Measurements from ENCODE around the gene NCOA5. TPM values are rescaled to one million over a fixed set of nuclear protein-coding genes. Genes with fewer than 3 reads are reported as not detected.

NCOA5 gene
- total RNA-seq, 2 donors from 2014 or later = 11.9 to 13.7 TPM

GRCh38 chr20:46121184-46121930 lies 31.6 kb upstream of the NCOA5 start:
- intact Hi-C loops (cut with DNase I) = no loop called here
- 50 to 66% methylated on average over 2 of the region's 2 CpGs for whole genome bisulfite sequencing, 2 donors
- Histone ChIP-seq H3K4me1 (peaks cover 17% of the 10 kb centered on the region), H3K27ac (no peak overlapping the region), H3K27me3 (no peaks in the 10 kb centered on the region), H3K4me3 (no peak overlapping the region), H3K36me3 (replicated peaks in 1 of 2; ENCODE audit: insufficient read depth in 1 of 2, low read depth in 2 of 2) (peaks cover 0 to 7% of the 10 kb centered on the region in 2 donors), H3K9me3 (no peaks in the 10 kb centered on the region)
- TF ChIP-seq CTCF (IDR thresholded peaks at IDR 0.05) (no peak), POLR2A (IDR thresholded peaks at IDR 0.05) (no peak)
- no peak for DNase-seq
- no peak for ATAC-seq

GRCh38 chr20:46120136-46120535 lies 30.4 kb upstream of the NCOA5 start:
- no peak for ATAC-seq
- Histone ChIP-seq H3K36me3 (replicated peaks in 1 of 2; ENCODE audit: insufficient read depth in 1 of 2, low read depth in 2 of 2) (peaks cover 0 to 7% of the 10 kb centered on the region in 2 donors), H3K27ac (no peak overlapping the region), H3K9me3 (no peaks in the 10 kb centered on the region), H3K4me3 (no peak overlapping the region), H3K4me1 (peaks cover 17% of the 10 kb centered on the region), H3K27me3 (no peaks in the 10 kb centered on the region)
- intact Hi-C loops (cut with DNase I) = no loop called here
- WGBS, 2 donors = 95 to 96% methylated on average over 2 of the region's 2 CpGs
- no peak for DNase-seq
- TF ChIP-seq POLR2A (IDR thresholded peaks at IDR 0.05) (no peak), CTCF (IDR thresholded peaks at IDR 0.05) (no peak)

- WGBS, 2 donors = 75 to 77% methylated on average over 2 of the region's 2 CpGs
- Histone ChIP-seq H3K9me3 (no peaks in the 10 kb centered on the region), H3K4me1 (peaks cover 17% of the 10 kb centered on the region), H3K27me3 (no peaks in the 10 kb centered on the region), H3K36me3 (replicated peaks in 1 of 2; ENCODE audit: insufficient read depth in 1 of 2, low read depth in 2 of 2) (peaks cover 0 to 7% of the 10 kb centered on the region in 2 donors), H3K4me3 (no peak overlapping the region), H3K27ac (peak overlapping the region in 2 of 4 donors; percentile 75 to 77)
- DNase-seq = no peak
- TF ChIP-seq CTCF (IDR thresholded peaks at IDR 0.05) = no peak
- TF ChIP-seq POLR2A (IDR thresholded peaks at IDR 0.05) = no peak
- no peak for ATAC-seq
- intact Hi-C loops (cut with DNase I) = no loop called here
Observed at GRCh38 chr20:46119547-46119946, 29.8 kb upstream of the NCOA5 start.

- Histone ChIP-seq H3K4me1 (peaks cover 17% of the 10 kb centered on the region), H3K27me3 (no peaks in the 10 kb centered on the region), H3K4me3 (no peak overlapping the region), H3K9me3 (no peaks in the 10 kb centered on the region), H3K27ac (peak overlapping the region in 3 of 4 donors; percentile 73 to 77 (median 75)), H3K36me3 (replicated peaks in 1 of 2; ENCODE audit: insufficient read depth in 1 of 2, low read depth in 2 of 2) (peaks cover 0 to 7% of the 10 kb centered on the region in 2 donors)
- DNase-seq = no peak
- intact Hi-C loops (cut with DNase I) = no loop called here
- no peak for TF ChIP-seq CTCF (IDR thresholded peaks at IDR 0.05)
- TF ChIP-seq POLR2A (IDR thresholded peaks at IDR 0.05) = no peak
- WGBS, 2 donors = 63 to 69% methylated on average over 2 of the region's 2 CpGs
- ATAC-seq = no peak
Observed at GRCh38 chr20:46119028-46119546, 29.3 kb upstream of the NCOA5 start.

All from body of pancreas (tissue), 4 donors.